ENCODE data around the gene CCSER1.
"Not testable (repeated sequence)": the region's sequence is repeated elsewhere in the genome, so short reads cannot be mapped to it uniquely, and the experiment has no call there.

CCSER1 gene

GRCh38 chr4:91025241-91026148, 898.3 kb downstream of the CCSER1 start:
- no peak for DNase-seq (ENCODE audit: low read depth in 3 of 3, low spot score in 1 of 3)

GRCh38 chr4:91028228-91028627, 901.0 kb downstream of the CCSER1 start:
- no peak for DNase-seq (ENCODE audit: low read depth in 3 of 3, low spot score in 1 of 3)

GRCh38 chr4:91031761-91032160, 904.6 kb downstream of the CCSER1 start:
- no peak for DNase-seq (ENCODE audit: low read depth in 3 of 3, low spot score in 1 of 3)

- no peak for DNase-seq (ENCODE audit: low read depth in 3 of 3, low spot score in 1 of 3)
Measured at GRCh38 chr4:91032725-91033445, 905.7 kb downstream of the CCSER1 start.

GRCh38 chr4:91035276-91035675, 908.1 kb downstream of the CCSER1 start:
- DNase-seq (ENCODE audit: low read depth in 3 of 3, low spot score in 1 of 3): no peak

- DNase-seq (ENCODE audit: low read depth in 3 of 3, low spot score in 1 of 3): no peak
Measured at GRCh38 chr4:91037951-91038350, 910.8 kb downstream of the CCSER1 start.

GRCh38 chr4:91057871-91058270, 930.7 kb downstream of the CCSER1 start:
- DNase-seq (ENCODE audit: low read depth in 3 of 3, low spot score in 1 of 3): no peak

GRCh38 chr4:91058345-91058744, 931.2 kb downstream of the CCSER1 start:
- no peak for DNase-seq (ENCODE audit: low read depth in 3 of 3, low spot score in 1 of 3)

- no peak for DNase-seq (ENCODE audit: low read depth in 3 of 3, low spot score in 1 of 3)
Measured at GRCh38 chr4:91064157-91064853, 937.1 kb downstream of the CCSER1 start.

- DNase-seq (ENCODE audit: low read depth in 3 of 3, low spot score in 1 of 3): no peak
Measured at GRCh38 chr4:91065117-91065516, 937.9 kb downstream of the CCSER1 start.

GRCh38 chr4:91070736-91071135, 943.5 kb downstream of the CCSER1 start:
- DNase-seq (ENCODE audit: low read depth in 3 of 3, low spot score in 1 of 3): no peak

GRCh38 chr4:91076147-91076546, 949.0 kb downstream of the CCSER1 start:
- no peak for DNase-seq (ENCODE audit: low read depth in 3 of 3, low spot score in 1 of 3)

GRCh38 chr4:91085961-91086360, 958.8 kb downstream of the CCSER1 start:
- DNase-seq (ENCODE audit: low read depth in 3 of 3, low spot score in 1 of 3): no peak

GRCh38 chr4:91087743-91088142, 960.5 kb downstream of the CCSER1 start:
- no peak for DNase-seq (ENCODE audit: low read depth in 3 of 3, low spot score in 1 of 3)

GRCh38 chr4:91089178-91089577, 962.0 kb downstream of the CCSER1 start:
- no peak for DNase-seq (ENCODE audit: low read depth in 3 of 3, low spot score in 1 of 3)

GRCh38 chr4:91092398-91092980, 965.3 kb downstream of the CCSER1 start:
- no peak for DNase-seq (ENCODE audit: low read depth in 3 of 3, low spot score in 1 of 3)

GRCh38 chr4:91094220-91094619, 967.0 kb downstream of the CCSER1 start:
- DNase-seq (ENCODE audit: low read depth in 3 of 3, low spot score in 1 of 3): not testable (repeated sequence)

GRCh38 chr4:91099666-91100065, 972.5 kb downstream of the CCSER1 start:
- DNase-seq (ENCODE audit: low read depth in 3 of 3, low spot score in 1 of 3): no peak

- no peak for DNase-seq (ENCODE audit: low read depth in 3 of 3, low spot score in 1 of 3)
Measured at GRCh38 chr4:91108751-91109150, 981.6 kb downstream of the CCSER1 start.

- no peak for DNase-seq (ENCODE audit: low read depth in 3 of 3, low spot score in 1 of 3)
Measured at GRCh38 chr4:91111556-91111955, 984.4 kb downstream of the CCSER1 start.

- no peak for DNase-seq (ENCODE audit: low read depth in 3 of 3, low spot score in 1 of 3)
Measured at GRCh38 chr4:91113130-91113706, 986.0 kb downstream of the CCSER1 start.
